GM12873 (cell line): Measurements from ENCODE around the gene PDZRN3.

Experiments
- TF ChIP-seq, protein P1 (sequence below): IDR thresholded peaks from 2 replicates; pipeline ENCODE4 v1.5.1; 2012; ENCODE audit warnings: low read depth, mild to moderate bottlenecking, moderate library complexity, low read length, control low read depth; ENCODE audit not compliant: insufficient read depth; ENCODE audit errors: missing control alignments

PDZRN3 gene

DNA sequence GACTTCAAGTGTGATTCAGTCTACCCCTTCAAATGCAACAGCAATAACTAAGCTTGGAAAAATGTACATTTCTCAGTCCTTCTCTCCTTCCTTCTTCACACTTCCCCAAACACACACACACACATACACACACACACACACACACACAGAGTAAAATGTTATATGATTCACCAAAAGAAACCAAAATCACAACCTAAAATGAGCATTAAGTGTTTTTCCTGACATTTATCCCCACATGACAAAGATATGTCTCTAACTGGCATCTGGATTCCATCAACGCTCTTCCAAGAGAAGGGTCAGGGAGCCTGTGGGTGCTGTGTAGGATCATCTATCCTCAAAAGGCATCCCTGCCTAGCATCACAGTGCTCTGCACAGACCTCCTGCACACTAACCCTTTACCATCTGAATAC is 21.0 kb downstream of the PDZRN3 start:
- TF ChIP-seq, protein P1, sequence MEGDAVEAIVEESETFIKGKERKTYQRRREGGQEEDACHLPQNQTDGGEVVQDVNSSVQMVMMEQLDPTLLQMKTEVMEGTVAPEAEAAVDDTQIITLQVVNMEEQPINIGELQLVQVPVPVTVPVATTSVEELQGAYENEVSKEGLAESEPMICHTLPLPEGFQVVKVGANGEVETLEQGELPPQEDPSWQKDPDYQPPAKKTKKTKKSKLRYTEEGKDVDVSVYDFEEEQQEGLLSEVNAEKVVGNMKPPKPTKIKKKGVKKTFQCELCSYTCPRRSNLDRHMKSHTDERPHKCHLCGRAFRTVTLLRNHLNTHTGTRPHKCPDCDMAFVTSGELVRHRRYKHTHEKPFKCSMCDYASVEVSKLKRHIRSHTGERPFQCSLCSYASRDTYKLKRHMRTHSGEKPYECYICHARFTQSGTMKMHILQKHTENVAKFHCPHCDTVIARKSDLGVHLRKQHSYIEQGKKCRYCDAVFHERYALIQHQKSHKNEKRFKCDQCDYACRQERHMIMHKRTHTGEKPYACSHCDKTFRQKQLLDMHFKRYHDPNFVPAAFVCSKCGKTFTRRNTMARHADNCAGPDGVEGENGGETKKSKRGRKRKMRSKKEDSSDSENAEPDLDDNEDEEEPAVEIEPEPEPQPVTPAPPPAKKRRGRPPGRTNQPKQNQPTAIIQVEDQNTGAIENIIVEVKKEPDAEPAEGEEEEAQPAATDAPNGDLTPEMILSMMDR, result no peak

DNA sequence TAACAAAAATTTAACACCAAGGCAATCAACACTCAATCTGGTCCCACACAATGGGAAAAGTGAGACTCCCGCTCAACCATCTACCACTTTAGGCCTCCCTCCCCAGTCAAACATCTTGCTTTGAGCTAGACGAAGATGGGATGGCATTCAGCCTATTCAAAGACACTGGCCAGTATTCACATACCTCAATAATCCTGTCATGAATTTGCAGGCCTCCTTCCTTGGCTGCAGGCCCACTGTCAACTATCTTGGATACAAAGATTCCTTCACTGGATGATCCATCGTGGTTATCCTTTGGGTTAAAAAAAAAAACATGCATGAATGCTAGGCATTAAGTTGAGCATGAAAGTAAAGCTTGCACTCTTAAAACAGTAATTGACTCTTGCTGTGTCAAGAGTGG is 22.6 kb downstream of the PDZRN3 start:
- TF ChIP-seq, protein P1, result no peak

DNA sequence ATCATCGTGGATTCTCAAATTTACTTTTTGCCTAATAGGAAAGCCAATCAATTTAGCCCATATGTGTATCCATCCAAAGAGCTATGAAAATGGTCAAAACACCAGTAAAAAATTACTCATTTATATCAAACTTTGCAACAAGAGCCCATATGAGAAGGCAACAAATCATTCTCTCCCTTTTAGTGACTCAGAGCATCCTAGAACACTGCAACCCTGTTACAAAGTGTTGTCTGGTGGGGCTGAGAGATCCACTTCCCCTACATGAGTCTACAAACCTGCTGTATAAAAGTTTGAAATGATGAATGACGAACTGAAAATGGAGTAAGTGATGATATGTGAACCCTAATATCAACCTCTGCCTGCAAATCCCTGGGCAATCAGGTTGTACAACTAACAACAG is 23.3 kb downstream of the PDZRN3 start:
- TF ChIP-seq, protein P1, result no peak

DNA sequence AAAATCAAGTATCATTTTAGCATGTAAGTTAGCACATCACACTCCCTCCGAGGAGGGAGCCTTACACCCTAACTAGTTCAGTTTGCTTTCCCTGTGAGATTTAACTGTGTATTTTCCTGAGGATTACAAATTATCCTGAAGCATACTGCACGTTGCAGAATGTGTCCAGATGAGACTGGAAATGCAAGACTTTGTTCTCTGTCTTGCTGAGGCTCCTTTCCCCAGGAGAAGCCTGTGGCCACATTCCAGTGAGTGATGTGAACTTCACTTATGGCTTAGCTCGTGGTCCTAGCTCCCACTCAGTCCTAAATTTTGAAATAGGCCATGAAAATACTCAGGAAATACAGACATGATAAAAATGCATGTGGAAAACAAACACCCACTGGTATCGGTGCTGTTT is 23.7 kb downstream of the PDZRN3 start:
- TF ChIP-seq, protein P1, result no peak

DNA sequence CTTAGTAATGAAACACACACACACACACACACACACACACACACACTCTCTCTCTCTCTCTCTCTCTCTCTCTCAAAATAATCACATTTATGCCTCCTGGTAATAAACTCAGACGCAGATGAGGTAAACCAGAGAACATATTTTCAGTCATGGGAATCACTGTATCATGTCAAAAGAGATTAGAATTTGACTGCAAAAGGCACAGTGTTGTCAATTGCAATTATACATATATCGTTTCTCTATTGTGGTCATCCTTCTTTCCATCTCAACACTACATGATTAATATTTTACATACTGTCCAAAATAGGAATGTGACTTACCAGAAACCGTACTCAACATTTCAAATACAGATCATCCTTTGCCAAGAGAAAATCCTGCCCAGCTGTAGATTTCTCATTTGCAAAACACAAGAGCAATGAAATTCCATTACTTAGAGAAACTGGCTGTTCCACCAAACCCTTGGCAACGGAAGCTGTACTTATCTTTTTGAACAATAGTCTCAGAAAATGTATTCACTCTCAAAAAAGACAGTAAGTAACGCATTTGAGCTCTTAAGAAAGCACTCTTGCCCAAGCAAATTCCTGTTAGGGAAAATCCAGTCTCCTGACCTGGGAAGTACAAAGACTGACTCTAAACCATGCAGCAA is 24.3 kb downstream of the PDZRN3 start:
- TF ChIP-seq, protein P1, result no peak

DNA sequence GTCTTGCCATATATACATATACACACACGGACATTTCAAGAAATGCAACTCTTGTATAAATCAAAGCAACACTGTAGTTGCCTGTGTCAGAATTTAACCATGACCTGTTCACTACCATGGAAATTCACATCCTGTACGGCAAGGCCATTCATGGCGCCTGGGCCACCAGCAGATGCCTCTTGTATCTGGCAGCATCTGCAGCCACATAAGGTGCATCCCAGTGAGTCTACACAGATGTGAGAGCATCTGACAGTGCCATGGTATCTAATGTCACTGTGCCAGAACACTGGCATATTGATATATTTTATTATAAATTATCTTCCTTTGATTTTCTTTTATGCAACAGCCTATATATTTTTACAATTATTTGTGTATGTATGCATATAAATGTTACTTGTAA is 25.1 kb downstream of the PDZRN3 start:
- TF ChIP-seq, protein P1, result no peak

DNA sequence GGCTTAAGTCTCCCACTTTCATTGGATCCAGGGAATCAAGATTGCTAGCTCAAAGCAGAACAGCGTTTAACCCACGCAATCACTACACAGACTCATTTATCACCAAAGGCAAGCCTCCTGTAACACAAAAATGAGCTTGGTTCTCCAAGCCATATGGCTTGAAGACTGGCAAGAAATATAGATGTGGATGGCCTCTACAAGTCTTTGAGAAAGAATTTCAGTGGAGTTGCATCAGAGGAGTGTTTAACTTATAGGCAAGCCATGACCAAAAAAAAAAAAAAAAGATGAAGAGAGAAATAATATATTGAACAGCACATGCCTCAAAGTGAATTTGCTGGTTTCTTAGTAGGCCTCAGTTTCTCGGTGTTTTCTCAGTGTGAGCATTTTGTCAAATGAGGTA is 27.3 kb downstream of the PDZRN3 start:
- TF ChIP-seq, protein P1, result no peak
